ENCODE results near the gene ADGRL1.

- TF ChIP-seq CTCF (IDR thresholded peaks at IDR 0.05 in 8 of 11, conservative IDR thresholded peaks at IDR 0.05 in 3 of 11): peak in 1 of 11 experiments; percentile 11
- no peak for TF ChIP-seq POLR2A (IDR thresholded peaks at IDR 0.05)
- TF ChIP-seq POLR2AphosphoS5 (IDR thresholded peaks at IDR 0.05): peak; percentile 44 to 76 (median 74)
Observed at GRCh38 chr19:14112809-14113385, 93.1 kb downstream of the ADGRL1 start.

All from spleen (tissue), 7 donors.